GM18951 (cell line): ENCODE results near the gene PALLD.
"Not testable (repeated sequence)": the region's sequence is repeated elsewhere in the genome, so short reads cannot be mapped to it uniquely, and the experiment has no call there.

Experiments used
- POLR2A ChIP-seq: IDR thresholded peaks from 4 replicates; pipeline ENCODE4 v1.6.1; 2011; ENCODE audit warnings: mild to moderate bottlenecking; ENCODE audit not compliant: insufficient read length, insufficient read depth; ENCODE audit errors: extremely low read depth
- in situ Hi-C: fragments of 300-500 bp; cut with MboI; formaldehyde crosslinking; loops from one replicate; pipeline ENCODE4 v1.12.0; 2022; ENCODE audit warnings: low sequenced_read_pairs, mixed read lengths, inconsistent platforms; ENCODE audit not compliant: unreplicated experiment

Gene PALLD

DNA sequence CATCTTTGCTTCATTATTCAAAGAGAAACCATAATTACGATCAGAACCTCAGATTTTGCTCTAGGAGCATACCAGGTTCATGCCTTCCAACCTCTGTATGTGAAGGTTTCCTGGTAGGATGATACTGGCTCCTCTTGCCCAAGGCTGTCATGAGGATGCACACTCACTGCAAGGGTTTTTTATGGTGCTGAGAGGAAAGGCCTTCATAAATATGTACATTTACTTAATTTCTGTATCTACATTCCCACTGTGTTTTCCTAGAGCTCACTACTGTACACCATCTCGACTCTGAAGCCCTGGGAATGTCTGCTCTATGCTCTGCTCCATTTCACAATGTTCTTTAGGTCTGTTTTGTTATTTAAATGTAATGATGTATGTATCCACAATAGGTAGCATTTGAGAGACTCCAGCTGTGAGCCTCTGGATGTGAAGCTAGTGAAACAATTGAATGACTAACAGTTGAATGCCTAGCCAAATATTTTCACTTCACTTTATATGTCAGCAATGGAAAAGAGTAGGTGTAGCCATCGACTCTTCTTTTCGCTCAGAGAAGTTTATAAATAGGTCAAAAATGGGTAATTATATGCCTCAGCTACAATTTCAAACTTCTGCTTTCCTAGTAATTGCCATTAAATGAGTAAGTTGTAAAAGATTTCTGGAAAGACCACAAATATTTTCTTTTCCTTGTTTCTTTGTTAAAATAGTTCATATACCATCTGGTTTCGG, 228.0 kb downstream of the PALLD start:
- in situ Hi-C loops: no loop called here
- TF ChIP-seq POLR2A: no peak

DNA sequence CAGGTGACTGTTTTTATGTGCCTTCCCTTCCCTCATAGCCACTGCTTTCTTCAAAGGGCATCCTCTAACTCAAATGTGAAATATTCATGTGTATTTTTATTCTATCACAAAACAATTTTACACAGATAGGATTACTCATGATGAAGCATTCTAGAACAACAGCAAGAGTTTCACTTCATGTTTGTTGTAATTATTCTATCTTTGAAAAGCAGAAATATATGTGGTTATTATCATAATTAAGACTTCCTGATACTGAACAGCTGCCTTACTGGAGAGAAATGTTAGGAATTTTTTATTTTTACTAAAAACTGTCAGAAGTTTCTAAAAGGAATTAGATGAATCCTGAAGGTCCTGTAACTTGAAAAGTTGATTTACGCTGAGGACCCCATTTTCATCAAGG, 229.1 kb downstream of the PALLD start:
- in situ Hi-C loops: no loop called here
- no peak for TF ChIP-seq POLR2A

DNA sequence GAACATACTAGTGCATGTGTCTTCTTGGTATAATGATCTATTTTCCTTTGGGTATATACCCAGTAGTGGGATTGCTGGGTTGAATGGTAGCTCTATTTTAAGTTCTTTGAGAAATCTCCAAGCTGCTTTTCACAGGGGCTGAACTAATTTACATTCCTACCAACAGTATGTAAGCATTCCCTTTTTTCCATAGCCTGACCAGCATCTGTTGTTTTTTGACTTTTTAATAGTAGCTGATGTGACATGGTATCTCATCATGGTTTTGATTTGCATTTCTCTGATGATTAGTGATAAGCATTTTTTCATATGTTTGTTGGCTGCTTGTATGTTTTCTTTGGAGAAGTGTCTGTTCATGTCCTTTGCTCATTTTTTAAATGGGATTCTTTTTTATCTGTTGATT, 230.3 kb downstream of the PALLD start:
- in situ Hi-C loops: not testable (repeated sequence)

DNA sequence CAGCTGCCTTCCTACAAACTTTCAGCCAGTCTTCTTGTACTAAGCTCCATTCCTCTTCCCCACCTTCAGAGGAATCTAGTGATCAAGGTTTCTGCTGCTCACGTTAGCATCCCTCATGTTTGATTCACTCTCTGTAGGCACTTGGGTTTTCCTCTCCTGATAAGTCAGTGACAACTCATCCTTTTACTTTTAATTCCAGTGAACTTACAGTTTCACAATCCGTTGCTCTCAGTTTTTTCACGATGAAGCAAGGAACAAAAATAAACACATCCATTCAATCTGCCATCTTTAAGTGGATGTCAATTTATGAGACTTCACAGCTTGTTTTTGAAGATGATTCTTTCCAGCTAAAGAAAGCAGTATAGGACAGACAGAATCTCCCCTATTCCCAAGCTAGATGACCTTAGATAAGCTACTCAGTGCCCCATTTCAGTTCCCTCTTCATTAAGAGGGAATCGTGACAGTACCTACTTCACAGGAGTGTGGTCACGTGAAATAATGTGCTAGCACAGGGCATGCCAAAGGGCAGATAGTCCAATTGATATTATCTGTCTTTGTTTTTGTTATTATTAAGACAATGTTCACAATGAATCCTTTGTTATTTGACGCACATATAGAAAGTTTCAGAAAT, 234.3 kb downstream of the PALLD start:
- no peak for TF ChIP-seq POLR2A
- in situ Hi-C loops: no loop called here

DNA sequence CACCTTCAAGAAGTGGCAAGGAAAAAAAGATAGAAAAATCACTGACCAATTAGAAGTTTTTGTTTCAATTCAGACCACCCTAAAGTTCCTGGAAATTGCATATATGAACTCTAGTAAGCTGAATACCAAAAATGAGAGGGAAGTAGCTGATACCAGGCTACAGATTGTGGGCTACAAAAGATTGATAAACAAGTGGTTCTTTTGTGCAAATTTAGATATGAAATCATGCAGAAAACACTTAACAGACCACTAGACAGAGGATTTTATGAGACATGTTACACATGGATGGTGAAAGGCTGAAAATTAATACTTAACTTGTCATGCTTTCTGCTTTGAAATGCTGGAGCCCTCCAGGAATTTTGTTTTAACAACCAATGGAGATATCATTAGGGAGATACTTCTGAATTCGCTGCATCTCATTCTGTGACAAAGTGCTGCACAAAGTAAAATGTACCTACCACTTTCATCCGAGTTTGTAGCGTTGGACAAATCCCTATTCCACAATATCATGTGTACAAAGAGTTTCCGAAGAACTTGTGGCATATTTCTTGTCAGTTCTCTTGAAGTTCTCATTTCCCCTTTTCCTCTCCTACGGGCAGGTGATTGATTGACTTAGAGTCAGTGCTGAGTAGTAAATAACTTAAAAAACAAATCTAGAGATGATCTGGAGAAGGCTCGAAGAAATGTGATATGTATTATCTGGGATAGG, 235.0 kb downstream of the PALLD start:
- in situ Hi-C loops: no loop called here
- no peak for TF ChIP-seq POLR2A

DNA sequence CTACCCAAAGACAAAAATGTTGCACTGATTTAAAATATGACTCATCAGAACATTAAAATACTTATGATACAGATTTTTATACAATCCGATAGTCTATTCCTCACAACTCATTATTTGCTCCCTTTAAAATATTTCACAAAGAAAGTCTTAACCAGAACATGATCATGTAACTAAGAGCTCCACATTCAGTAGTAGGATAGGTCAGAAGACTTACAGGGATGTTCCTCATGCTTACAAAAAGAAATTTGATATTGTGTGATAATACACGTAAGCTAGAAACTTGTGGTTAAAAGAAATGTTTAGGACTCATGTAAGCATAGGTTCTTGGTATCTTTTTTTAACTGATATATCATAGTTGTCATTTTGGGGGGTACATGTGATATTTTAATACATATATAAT, 235.9 kb downstream of the PALLD start:
- no peak for TF ChIP-seq POLR2A
- in situ Hi-C loops: no loop called here

DNA sequence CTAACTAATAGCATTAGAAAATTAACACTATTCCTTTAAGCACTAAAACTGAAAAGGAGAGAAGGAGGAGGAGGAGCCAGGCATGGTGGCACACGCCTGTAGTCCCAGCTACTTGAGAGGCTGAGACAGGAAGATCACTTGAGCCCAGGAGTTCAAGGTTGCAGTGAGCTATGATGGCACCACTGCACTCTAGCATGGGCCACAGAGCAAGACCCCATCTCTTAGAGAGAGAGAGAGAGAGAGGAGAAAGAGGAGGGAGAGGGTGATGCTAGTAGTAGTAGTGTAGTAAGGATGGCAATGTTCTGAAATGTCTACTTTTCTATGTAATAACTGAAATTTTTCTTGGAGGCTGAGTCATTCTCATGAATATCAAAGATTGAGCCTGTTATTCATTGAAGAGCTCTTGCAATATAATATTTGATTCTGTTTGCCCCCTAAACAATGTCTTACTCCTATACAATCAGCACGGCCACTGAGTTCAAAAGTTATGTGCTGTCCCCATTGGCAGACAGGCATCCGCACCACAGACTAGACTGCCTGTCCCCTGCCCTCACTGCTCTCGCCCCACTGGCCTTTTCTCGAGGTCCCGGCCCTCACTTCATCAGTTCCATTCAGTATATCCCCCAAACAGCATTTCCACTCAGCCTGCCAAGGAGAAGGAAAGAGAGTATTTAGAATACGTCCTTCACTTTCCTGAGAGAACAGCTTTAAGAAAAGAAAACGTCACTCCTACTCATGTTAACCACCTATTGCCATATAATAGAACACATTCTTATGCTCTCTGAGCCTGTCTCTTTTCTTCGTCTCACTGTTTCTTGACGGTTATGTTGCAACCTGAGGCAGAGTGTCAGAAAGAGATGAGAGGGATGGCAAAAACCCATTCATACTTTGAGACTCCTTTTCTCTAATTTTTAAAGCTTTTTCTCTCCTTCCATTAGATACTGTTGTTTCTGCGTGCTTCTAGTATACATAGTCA, 238.1 kb downstream of the PALLD start:
- in situ Hi-C loops: no loop called here
- no peak for TF ChIP-seq POLR2A

DNA sequence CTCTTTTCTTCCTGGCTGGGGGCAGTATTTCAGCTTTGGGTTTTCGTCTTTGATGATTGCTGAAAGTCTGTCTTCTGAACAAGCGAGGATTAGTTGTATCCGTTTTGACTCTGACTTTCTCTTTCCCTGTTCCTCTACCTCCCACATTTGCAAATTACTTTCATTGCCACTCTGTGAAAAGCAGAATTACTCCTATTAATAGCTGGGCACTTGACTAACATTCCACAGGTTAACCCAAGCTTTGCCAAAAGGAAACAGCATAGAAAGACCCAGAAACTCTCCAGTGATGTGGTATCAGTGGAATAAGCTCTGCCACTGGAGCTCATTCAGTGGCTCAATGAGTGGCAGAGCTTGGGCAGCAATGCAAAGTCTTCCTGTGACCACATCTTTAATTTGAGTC, 238.9 kb downstream of the PALLD start:
- no peak for TF ChIP-seq POLR2A
- in situ Hi-C loops: no loop called here

DNA sequence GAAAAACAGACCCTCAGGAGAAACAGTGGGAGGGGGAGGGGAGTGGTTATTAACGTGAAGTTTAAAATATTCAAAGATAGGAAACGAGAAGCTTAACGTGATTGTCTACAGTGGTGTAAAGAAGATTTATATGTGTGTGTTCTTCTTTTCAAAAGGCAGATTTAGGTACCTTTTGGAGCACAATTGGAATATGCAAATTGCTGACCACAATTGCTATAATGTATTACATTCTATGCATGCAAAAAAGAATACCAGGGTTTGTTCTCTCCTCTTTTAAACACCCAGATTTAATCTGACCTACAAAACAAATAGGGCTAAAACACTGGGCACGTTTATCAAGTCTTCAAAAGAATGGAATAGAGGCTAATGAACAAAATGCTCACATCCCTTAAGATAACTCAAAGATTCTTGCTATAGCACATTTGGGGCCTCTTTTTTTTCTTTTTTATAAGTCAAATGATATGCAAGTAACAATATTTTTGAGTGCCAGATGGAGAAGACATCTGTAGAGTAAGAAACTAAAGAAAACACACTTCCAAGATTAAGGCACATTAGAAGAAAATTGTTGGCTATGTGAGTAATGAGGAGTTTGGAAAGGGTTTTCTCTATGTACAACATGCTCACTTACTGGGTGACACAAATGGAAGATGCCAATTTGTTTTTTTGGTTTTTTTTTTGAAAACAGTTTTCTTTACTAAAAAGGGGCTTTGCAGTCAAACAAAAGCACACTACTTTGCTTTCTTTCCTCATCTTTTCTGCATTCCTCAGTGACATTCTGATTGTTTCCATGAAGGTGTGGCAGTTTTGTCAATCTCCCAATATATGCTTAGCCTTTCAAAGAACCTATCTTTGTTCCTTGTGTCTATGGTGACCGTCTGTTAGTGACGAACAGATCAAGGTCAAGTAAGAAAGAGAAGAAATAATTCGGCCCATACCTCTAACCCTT, 240.3 kb downstream of the PALLD start:
- TF ChIP-seq POLR2A: no peak
- in situ Hi-C loops: no loop called here

DNA sequence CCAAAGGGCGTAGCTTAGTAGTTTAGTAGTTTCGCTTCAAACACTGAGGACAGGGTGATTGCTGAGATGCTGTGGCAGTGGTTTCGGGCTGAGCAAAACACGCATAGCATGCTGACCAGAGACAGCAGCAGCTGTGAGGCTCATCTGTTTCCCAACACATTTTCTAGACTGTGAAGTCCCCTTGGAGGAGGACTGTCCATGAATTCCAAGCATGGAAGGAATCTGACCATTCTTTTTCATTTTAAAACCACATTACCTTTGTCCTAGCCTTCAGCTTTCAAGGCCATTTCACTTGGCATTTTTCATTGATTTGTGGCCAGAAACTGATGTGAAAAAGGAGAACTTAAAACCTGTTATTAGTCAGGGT, 240.9 kb downstream of the PALLD start:
- no peak for TF ChIP-seq POLR2A
- in situ Hi-C loops: no loop called here

DNA sequence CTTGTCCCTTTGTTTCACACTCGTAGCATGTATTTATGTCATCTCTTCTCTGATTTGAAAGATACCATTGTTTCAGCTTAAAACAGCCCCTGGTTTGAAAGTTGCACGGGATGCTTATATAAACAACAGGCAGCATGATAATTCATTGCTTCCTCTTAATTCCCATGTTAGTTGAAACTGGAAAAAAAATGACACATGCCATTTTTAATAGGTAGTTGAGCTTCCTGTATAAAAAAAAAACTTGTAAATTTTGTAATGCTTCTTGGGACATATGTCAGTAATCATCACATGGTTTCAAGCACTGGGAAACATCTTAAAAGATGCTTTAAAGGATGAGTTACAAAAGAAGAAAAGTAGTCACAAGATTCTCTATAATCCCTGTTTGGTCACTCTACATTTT, 243.0 kb downstream of the PALLD start:
- in situ Hi-C loops: no loop called here
- TF ChIP-seq POLR2A: no peak

DNA sequence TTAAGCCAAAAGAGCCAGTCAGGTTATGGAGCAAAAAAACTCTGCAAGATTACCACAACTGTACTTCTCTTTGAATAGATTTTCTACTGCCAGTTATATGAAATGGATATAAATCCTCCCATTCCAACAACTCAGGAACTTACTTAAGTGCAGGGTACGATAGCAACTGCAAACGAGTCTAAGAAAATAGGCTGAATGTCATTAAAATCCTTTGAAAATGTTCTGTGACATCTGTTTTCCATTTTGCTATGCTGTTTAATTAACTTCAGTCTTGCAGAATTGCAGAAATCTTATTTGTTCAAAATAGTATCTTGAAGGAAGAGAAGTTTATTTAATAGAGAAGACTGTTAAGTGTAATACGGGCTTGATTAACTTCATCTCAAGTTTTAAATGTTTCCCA, 243.8 kb downstream of the PALLD start:
- TF ChIP-seq POLR2A: no peak
- in situ Hi-C loops: no loop called here
